ENCODE measurements around the gene VWF.
"Not testable (repeated sequence)": the region's sequence is repeated elsewhere in the genome, so short reads cannot be mapped to it uniquely, and the experiment has no call there.

The VWF gene

DNA sequence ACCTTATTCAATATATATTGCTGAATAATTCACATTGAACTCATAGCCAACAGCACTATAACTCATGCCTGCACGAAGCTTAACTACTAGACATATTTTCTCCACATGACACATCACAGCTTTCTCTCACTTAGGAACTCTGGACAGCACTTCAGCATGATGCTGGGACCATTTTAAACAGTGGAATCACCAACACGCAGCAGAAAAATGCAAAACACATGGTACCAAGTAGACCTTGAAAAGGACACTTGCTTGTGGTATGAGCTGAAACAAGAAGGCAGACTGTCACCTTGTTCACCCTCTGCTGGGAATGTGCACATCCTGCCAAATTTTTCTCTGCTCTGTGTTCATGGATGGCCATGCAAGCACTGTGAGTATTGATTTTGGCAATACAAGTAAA is 40.9 kb upstream of the VWF start:
- TF ChIP-seq, protein P1, sequence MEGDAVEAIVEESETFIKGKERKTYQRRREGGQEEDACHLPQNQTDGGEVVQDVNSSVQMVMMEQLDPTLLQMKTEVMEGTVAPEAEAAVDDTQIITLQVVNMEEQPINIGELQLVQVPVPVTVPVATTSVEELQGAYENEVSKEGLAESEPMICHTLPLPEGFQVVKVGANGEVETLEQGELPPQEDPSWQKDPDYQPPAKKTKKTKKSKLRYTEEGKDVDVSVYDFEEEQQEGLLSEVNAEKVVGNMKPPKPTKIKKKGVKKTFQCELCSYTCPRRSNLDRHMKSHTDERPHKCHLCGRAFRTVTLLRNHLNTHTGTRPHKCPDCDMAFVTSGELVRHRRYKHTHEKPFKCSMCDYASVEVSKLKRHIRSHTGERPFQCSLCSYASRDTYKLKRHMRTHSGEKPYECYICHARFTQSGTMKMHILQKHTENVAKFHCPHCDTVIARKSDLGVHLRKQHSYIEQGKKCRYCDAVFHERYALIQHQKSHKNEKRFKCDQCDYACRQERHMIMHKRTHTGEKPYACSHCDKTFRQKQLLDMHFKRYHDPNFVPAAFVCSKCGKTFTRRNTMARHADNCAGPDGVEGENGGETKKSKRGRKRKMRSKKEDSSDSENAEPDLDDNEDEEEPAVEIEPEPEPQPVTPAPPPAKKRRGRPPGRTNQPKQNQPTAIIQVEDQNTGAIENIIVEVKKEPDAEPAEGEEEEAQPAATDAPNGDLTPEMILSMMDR (IDR thresholded peaks at IDR 0.05; ENCODE audit: borderline replicate concordance, control extremely low read depth, extremely low read depth, insufficient read depth, missing control alignments): no peak
- in situ Hi-C loops (cut with MboI; ENCODE audit: low sequenced_read_pairs, unreplicated experiment): no loop called here
- DNase-seq (ENCODE audit: low spot score): no peak

DNA sequence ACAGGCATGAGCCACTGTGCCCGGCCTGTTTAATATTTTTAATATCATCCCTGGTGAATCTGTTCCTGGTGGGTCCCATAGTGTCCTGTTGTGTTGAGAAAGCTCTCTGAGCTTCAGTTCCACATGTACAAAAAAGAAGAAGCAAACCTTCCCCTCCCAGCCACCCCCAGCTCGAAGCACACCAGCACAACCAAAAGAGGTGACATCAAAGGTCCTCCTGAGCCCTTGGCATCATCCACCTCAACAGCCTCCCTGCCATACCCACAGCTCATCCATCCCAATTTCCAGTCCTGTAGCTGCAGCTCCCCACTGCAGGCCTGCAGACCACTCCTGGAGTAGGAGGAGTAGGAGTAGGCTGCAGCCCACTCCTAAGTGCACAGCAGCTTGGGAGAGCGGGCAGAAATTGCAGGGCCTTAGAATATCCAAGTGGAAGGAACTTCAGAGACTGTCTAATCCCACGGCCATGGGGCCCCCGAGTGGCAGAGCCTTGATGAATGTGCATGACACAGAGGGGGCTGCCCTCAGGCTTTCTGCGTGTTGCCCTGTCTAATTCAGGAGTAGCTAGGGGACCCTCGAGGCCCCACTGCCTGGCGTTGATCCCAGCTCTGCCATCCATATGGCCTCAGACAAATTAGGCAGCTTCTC is 39.1 kb upstream of the VWF start:
- DNase-seq (ENCODE audit: low spot score): no peak
- in situ Hi-C loops (cut with MboI; ENCODE audit: low sequenced_read_pairs, unreplicated experiment): no loop called here

DNA sequence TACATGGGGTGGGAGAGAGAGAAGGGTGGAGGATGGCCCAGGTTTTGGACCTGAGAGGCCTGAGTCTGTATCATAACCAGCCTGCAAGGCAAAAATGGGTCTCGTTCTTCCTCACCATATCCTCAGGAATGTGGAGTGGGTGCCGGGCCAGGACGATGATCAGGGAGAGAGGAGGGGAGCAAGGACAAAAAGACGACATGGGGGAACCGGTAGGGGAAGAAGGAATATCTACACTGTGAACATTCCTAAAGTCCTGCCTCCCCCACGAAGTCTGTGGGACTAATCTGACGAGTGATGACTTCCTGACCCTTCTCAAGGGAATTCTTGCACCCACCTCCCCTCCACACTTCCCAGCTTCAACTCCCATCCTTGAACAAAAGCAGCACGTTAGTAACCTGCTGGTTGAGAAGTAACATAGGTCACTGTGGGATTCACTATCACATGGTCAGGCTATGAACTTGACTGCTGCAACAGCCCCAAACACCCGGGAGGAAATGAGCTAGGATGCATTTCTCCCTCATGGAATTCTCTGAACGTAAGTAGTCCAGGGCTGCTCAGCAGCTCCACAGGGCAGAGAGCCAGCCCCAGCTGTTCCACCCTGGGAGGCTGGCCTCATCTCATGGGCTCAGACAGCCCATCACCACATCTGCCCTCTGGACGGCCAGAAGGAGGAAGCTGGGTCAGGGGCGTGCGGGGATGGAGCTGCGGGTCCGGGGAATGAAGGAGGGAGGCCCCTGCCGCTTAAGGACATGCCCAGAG is 36.8 kb upstream of the VWF start:
- in situ Hi-C loops (cut with MboI; ENCODE audit: low sequenced_read_pairs, unreplicated experiment): no loop called here
- no peak for DNase-seq (ENCODE audit: low spot score)
- TF ChIP-seq, protein P1 (IDR thresholded peaks at IDR 0.05; ENCODE audit: borderline replicate concordance, control extremely low read depth, extremely low read depth, insufficient read depth, missing control alignments): no peak

More for the DNA sequence above, 39.1 kb upstream of the VWF start:
- TF ChIP-seq, protein P1 (IDR thresholded peaks at IDR 0.05; ENCODE audit: borderline replicate concordance, control extremely low read depth, extremely low read depth, insufficient read depth, missing control alignments): no peak

DNA sequence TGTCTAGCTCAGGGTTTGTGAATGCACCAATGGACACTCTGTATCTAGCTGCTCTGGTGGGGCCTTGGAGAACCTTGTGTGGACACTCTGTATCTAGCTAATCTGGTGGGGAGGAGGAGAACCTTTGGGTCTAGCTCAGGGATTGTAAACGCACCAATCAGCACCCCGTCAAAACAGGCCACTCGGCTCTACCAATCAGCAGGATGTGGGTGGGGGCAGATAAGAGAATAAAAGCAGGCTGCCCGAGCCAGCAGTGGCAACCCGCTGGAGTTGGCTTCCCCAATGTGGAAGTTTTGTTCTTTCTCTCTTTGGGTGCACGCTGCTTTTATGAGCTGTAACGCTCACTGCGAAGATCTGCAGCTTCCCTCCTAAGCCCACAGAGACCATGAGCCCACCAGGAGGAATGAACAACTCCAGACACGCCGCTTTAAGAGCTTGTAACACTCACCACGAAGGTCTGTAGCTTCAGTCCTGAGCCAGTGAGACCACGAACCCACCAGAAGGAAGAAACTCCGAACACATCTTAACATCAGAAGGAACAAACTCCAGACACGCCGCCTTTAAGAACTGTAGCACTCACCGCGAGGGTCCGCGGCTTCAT is 35.7 kb upstream of the VWF start:
- in situ Hi-C loops (cut with MboI; ENCODE audit: low sequenced_read_pairs, unreplicated experiment); DNase-seq (ENCODE audit: low spot score): not testable (repeated sequence)

DNA sequence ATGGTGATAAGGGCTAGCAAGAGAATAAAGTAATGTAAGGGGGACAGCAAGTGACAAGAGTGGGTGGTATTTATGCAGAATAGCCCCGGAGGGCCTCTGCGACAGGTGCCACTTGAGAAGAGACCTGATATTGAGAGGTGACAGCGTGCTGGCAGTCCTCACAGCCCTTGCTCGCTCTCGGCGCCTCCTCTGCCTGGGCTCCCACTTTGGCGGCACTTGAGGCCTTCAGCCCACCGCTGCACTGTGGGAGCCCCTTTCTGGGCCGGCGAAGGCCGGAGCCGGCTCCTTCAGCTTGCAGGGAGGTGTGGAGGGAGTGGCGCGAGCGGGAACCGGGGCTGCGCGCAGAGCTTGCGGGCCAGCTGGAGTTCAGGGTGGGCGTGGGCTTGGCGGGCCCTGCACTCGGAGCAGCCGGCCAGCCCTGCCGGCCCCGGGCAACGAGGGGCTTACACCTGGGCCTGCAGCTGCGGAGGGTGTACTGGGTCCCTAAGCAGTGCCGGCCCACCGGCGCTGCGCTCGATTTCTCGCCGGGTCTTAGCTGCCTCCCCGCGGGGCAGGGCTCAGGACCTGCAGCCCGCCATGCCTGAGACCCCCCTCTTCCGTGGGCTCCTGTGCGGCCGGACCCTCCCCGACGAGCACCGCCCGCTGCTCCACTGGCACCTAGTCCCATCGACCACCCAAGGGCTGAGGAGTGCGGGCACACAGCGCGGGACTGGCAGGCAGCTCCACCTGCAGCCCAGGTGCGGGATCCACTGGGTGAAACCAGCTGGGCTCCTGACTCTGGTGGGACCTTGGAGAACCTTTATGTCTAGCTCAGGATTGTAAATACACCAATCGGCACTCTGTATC is 34.9 kb upstream of the VWF start:
- in situ Hi-C loops (cut with MboI; ENCODE audit: low sequenced_read_pairs, unreplicated experiment): not testable (repeated sequence)

DNA sequence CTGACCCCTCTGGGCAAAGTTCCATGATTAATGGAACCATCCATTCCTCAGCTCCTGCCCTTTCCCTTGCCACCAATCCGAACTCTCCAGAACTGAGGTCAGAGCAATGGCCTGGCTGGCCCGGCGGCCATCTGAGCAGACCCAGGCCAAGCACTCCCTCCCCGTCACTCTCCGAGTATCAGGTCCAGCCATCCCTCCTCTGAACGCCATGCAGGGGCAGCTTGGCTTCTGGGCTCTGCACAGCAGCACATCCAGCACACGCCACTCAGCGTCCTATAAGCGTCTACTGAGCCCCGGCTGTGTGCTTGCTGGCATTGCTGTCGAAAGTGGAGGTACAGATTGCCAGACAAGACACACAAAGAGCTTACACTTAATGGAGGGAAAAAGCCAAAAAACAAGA is 34.3 kb upstream of the VWF start:
- TF ChIP-seq, protein P1 (IDR thresholded peaks at IDR 0.05; ENCODE audit: borderline replicate concordance, control extremely low read depth, extremely low read depth, insufficient read depth, missing control alignments): no peak
- no peak for DNase-seq (ENCODE audit: low spot score)
- in situ Hi-C loops (cut with MboI; ENCODE audit: low sequenced_read_pairs, unreplicated experiment): no loop called here

More for the DNA sequence above, 34.9 kb upstream of the VWF start:
- DNase-seq (ENCODE audit: low spot score): not testable (repeated sequence)

DNA sequence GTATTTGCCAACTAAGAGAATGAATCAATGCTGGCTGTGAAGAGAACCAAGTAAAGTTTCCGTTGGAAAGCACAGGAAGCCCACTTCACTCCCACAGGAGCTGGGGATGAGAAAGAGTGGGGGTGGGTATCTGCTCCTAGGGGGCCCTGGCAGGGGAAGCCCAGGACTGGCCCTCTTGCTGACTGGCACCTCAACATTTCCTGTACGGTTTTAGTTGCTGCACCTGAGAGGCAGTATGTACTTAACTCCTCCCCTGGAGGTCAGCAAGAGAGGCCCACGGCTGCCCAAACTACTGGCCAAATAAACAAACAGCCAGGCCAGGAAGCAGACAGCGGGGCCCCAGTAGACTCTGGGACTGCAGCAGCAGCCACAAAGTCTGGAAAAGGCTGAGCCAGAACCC is 33.8 kb upstream of the VWF start:
- DNase-seq (ENCODE audit: low spot score): no peak
- TF ChIP-seq, protein P1 (IDR thresholded peaks at IDR 0.05; ENCODE audit: borderline replicate concordance, control extremely low read depth, extremely low read depth, insufficient read depth, missing control alignments): no peak
- in situ Hi-C loops (cut with MboI; ENCODE audit: low sequenced_read_pairs, unreplicated experiment): no loop called here
